ENCODE data around the gene PLA2G4F.

The PLA2G4F gene

DNA sequence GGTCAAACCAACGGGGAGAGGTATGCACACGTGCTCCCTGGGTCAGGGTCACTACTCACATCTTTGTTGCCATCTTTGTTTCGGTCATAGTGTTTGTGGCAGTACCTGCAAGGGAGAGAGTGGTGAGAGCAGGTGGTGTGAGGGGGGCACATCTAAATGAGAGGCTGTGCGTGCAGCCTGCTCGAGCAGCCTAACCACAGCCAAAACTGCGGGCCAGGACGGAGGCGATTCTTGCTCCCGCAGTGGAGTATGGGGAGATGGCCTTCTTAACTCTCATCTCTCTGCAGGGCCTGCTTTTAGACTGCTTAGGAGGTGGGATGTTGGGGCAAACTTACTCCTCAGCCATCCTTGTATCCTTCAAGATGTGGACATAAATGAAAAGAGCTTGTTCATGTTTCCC is 6.9 kb upstream of the PLA2G4F start:
- FAIRE-seq = no peak

DNA sequence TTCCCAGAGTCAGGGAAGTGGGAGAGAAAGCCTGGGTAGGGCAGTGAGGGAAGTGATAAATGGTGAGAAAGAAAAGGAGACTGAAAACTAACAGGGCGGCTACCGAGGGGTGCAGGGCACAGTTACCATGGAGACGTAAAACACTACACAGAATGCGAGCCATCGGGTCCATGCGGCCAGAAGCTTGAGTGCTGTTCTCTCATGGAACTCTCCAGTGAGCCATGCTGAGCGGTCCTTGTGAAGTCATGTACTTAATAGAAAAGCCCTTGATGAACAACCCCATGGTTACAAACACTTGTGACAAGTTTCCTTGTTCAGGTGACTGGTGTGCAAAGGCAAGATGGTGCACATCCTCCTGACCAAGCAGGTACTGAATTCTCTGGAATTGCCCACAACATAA is 3.7 kb upstream of the PLA2G4F start:
- no peak for FAIRE-seq

DNA sequence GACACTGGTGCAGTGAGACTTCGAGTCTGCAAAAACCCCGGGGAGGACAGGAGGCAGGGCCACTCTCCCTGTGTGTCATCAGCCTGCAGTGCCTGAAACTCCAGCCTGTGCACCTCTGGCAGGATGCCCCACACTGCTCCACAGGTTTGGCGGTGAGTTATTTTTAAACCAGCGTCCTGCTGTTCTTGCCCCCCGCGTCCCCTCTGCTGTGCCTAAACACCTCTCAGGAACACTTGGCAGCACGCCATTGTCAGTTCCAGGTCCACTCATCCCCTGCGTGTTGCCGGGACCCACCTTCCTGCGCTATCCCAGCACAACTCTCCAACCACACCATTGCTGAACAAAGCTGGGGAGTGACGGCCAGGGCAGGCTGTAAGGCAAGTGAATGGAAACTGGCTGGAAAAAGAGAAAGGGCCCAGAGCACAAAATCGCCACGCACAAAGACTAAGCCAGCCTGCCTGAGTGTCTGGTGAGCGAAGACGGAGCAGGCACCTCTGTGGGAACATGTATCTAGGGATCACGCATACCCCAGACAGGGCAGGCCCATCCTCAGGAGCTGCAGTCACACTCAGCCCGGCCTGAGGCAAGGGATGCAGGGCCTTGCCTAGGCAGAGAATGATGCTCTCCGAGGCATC is 3.1 kb upstream of the PLA2G4F start:
- no peak for FAIRE-seq

- FAIRE-seq = no peak
These were observed 2.5 kb upstream of the PLA2G4F start for GRCh38 chr15:42158941-42159340.

DNA sequence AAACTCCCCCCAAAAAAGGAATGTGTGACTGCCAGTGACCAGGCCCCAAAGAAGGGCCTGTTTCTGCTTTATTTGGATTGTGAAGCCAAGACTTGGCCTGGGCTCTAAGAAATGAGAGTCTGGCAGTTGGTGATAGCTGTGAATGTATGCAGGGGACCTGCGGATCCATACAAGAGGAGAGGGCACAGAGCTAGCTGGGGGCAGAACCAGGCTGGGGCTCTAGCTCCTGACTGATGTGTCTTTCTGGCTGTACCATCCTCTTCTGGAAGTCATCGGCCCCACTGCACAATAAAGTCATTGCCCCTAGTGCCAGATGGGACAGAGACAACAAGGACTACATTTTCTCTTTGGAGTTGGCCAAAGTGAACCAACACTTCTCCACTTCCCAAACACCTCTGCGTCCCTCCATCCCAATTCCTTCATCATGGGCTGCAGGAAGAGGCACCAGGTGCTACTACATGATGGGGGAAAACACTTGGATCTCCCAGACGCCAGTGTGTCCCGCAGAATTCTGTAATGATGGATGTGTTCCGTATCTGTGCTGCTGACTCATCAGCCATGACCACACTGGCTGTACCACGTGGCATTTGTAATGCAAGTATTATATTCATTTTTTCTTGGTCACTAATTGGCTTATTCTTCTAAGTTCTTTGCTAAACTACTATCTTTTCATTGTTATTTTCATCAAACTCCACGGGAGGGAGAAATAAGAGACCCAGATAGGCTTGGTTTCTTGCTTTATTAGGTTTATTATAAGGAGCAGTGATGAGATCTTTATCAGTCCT is 1.7 kb upstream of the PLA2G4F start:
- FAIRE-seq = no peak

GRCh38 chr15:42157381-42157780 is 945 bp upstream of the PLA2G4F start:
- FAIRE-seq = no peak

GRCh38 chr15:42155546-42156242 is 742 bp downstream of the PLA2G4F start:
- FAIRE-seq = no peak

GRCh38 chr15:42154956-42155355 is 1.5 kb downstream of the PLA2G4F start:
- FAIRE-seq = no peak

DNA sequence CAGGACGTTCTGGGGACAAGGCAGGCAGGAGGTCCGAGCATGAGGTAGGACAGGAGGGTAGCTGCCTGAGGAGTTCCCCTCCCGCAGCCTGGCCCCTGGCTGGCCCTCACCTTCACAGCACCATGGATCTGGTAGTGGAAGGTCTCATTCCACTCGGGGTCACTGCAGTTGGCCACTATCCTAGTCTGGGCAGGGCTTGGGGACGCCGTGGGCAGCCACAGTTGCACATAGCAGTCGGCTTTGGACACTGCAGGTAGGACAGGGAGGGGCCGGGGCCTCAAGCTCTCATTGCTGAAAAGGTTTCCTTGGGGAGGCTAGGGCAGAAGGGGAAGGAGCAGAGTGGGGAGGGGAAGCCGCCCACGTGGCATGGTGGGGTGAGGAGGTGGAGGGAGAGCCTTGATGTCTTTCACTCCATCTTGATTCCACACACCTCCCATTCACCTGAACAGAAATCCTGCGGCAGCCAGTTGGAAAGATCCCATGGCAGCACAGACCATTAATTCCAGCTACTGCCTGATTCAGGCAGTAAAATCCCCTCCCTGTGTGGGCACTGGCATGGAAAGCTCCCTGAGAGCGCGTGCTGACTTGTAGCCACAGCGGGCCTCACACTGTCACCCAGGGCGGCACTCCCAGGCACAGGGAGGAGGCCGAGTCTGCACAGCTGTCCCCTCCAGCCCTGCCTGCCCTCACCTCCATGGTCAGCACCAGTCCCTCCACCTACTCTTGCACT is 2.1 kb downstream of the PLA2G4F start:
- FAIRE-seq = no peak

DNA sequence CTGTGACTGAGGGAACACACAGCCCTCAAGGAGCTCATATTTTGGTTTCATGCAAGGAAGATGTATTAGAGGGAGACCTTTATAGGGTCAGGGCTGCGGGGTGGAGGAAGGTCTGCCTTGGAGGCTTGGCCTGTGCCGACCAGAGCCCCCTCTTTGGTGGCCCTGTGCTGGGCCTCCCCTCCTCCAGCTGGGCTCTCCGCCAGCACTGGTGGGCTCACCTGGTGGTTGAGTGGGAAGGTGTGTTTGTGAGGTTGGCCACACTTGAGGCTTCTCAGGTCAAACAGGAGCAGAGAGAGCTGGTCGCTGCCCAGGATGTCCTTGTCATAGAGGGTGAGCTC is 2.6 kb downstream of the PLA2G4F start:
- no peak for FAIRE-seq

- no peak for FAIRE-seq
These were observed 3.3 kb downstream of the PLA2G4F start for GRCh38 chr15:42152921-42153698.

DNA sequence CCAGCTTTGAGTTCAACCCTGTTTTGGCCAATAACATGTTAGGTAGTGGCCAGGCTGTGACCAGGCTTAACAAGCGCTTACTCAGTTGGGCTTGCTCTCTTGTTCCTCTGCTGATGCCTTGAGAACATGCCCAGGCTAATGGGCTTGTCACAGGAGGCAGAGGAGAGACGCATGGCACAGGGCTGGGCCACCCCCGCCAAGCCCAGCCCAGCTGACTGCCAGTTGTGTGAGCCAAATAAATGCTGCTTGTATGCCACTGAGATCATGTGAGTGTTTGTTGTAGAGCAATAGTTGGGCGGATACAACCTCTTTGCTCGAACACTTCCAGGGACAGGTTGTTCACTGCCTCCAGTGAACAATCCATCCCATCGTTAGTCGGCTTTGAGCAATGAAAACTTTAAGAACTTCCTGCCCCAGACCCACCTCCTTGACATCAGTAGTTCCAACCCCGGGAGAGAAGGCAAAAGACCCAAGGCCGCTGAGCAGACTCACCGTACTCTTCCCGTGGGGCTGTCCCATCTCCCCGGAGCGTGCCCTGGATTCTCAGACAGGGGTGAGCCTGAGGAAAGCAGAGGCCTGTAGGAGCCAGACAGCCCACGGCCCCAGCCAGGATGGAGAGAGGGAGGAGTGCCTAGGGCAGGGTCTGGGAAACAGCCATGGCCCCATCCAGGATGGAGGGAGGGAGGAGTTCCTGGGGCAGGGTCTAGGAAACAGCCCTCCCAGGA is 4.1 kb downstream of the PLA2G4F start:
- no peak for FAIRE-seq

GRCh38 chr15:42151736-42152135 is 4.7 kb downstream of the PLA2G4F start:
- FAIRE-seq = no peak

DNA sequence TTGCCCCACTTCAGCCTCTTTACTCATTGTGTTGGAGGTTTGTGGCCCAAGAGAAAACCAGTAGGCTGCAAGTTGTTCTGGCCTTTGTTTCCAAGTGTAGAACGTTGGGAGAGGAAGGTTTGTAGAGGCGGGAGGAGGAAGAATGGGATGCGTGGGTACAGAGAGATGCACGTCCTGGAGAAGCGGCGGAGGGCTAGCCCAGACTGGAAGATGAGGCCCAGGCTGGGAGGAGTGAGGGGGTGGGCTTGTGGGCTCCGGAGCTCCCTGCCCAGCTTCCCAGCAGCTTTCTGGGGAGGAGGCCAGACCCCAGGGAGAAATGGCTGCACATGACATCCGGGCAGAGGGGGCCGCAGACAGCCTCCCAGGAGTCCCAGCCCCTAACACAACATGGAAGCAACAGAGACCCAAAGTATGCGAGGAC is 5.3 kb downstream of the PLA2G4F start:
- no peak for FAIRE-seq

DNA sequence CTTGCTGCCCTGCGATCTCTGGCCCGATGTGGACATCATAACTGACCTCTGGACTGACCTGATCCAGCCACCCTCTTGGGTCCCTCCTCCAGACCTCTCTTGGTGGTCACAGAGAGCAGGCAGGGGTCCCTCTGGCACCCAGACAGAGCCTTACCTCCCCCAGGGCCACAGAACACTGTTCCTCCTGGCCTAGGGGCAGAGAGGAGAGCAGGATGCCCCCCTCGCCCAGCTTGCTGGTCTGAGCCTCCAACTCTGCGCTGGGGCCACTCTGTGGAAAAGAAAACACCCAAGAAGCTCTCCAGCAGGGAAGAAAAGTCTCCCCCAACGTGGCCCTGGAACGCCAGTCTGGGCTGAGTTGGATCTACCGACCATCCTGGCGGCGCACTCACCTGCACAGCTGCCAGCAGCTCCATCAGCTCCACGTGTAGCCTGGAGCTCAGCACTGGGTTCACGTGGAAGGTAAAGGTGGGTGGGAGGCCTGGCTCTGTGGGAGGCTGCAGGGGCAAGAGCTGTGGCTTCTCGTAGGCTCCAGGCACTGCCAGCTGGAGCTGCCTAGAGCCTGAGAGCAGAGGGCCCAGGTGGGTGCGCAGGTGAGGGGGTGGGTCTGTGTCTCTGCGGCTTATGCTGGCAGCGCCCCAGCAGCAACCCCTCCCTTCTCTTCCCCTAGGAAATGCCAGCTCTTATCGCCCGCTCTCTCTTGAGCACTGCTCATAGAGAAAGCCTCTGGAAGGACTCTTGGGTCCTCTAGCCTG is 6.0 kb downstream of the PLA2G4F start:
- no peak for FAIRE-seq

DNA sequence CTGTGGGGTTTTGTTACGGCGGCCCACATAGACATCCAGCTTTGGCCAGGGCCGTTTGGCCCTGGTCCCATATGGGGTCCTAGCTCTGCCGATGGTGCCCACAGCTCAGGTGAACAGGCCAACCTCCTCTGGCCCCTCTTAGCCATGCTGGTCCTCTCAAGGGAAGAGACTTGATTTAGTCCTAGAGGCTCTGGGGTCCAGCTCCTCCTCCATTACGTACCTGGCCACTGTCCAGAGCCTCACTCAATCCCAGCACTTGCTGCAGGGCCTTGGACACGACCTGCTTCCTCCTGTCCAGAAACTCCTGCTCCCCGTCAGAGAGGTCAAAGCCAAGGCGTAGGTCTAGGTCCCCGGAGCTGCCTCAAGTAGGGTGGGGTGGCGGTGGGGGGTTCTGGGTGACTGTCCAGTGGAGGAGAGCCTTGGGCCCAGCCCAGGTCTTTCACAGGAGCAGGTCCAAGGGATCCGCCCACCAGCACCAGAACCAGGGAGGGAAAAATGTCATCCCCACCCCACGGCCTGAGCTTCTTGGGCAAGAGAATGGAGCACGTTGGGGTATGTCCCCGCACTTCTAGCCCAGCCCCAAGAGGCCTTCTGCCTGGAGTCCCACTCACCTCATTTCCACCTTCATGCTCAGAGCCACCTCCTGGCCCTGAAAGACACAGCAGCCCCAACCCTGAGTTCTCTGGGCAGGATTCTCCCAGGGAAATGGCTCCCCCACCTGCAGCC is 6.8 kb downstream of the PLA2G4F start:
- no peak for FAIRE-seq

DNA sequence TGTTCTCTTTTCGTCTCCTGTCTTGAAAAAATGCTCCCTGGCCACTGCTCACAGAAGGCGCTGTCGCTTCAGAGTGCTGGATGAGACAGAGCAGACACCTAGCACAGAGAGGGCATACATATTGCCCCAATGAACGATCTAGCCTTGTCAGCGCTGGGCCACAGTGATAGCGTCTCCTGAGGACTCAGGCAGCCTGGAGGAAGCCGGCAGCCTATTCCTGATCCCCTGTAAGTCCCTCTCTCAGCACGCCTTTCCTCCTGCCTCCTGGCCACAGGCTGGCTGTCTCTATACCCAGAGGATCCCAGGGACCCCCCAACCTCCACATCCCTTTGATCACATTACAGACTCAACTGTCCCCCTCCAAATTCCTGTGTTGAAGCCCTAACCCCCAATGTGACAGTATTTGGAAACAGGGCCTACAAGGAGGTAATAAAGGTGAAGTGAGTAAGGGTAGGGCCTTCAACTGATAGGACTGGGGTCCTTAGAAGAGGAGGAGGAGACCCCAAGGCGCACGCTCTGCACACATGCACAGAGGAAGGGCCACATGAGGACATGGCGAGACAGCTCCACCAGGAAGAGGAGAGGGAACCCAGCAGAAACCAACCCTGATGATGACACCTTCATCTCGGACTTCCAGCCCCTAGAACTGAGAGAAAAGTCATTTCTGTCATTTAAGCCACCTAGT is 7.5 kb downstream of the PLA2G4F start:
- no peak for FAIRE-seq

DNA sequence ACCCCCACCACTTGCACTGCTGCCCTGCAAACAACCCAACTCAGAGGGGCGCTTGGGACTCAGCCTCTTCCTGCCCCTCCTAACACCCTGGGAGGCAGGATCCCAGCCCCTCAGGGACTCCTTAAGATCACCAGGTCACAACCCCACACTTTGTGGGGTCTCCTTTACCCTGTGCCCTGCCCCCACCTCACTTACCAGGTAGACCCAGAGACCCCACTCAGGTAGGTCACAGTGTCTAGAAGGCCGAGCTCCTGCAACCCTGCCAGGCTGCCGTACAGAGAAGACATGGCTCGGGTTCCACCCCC is 9.1 kb downstream of the PLA2G4F start:
- no peak for FAIRE-seq

- FAIRE-seq = no peak
These were observed 9.6 kb downstream of the PLA2G4F start for GRCh38 chr15:42146551-42147430.
